ENCODE data around the gene SOX3. TPM values are rescaled to one million over a fixed set of nuclear protein-coding genes. Genes with fewer than 3 reads are reported as not detected.

SOX3 gene
- total RNA-seq, 4 donors from 2014 or later: not detected

GRCh38 chrX:140503714-140504351 is 1.0 kb downstream of the SOX3 start:
- intact Hi-C loops (cut with DNase I): no loop called here
- TF ChIP-seq POLR2A (IDR thresholded peaks at IDR 0.05): no peak
- TF ChIP-seq, protein P1, sequence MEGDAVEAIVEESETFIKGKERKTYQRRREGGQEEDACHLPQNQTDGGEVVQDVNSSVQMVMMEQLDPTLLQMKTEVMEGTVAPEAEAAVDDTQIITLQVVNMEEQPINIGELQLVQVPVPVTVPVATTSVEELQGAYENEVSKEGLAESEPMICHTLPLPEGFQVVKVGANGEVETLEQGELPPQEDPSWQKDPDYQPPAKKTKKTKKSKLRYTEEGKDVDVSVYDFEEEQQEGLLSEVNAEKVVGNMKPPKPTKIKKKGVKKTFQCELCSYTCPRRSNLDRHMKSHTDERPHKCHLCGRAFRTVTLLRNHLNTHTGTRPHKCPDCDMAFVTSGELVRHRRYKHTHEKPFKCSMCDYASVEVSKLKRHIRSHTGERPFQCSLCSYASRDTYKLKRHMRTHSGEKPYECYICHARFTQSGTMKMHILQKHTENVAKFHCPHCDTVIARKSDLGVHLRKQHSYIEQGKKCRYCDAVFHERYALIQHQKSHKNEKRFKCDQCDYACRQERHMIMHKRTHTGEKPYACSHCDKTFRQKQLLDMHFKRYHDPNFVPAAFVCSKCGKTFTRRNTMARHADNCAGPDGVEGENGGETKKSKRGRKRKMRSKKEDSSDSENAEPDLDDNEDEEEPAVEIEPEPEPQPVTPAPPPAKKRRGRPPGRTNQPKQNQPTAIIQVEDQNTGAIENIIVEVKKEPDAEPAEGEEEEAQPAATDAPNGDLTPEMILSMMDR (IDR thresholded peaks at IDR 0.05): no peak
- WGBS, 2 donors: 43% methylated on average over 8 of the region's 92 CpGs; no CpG with 5 or more reads in 1 of the 2 donors
- H3K4me3 ChIP-seq: peak overlapping the region in 3 of 4 donors; percentile 8 to 50 (median 38)
- no peaks in the 10 kb centered on the region for H3K36me3 ChIP-seq
- no peak for DNase-seq
- H3K4me1 ChIP-seq: peaks cover 0 to 53% (median 0%) of the 10 kb centered on the region in 3 donors
- peaks cover 0 to 6% (median 0%) of the 10 kb centered on the region in 3 donors for H3K9me3 ChIP-seq
- H3K27ac ChIP-seq: no peak overlapping the region
- H3K27me3 ChIP-seq: peaks cover 0 to 100% (median 41%) of the 10 kb centered on the region in 4 donors

- intact Hi-C loops (cut with DNase I): no loop called here
- peak overlapping the region in 2 of 4 donors; percentile 38 to 50 for H3K4me3 ChIP-seq
- WGBS, 2 donors: 0 to 43% methylated on average over 2 to 11 of the region's 14 CpGs
These were observed 1.6 kb downstream of the SOX3 start for GRCh38 chrX:140503238-140503601.

DNA sequence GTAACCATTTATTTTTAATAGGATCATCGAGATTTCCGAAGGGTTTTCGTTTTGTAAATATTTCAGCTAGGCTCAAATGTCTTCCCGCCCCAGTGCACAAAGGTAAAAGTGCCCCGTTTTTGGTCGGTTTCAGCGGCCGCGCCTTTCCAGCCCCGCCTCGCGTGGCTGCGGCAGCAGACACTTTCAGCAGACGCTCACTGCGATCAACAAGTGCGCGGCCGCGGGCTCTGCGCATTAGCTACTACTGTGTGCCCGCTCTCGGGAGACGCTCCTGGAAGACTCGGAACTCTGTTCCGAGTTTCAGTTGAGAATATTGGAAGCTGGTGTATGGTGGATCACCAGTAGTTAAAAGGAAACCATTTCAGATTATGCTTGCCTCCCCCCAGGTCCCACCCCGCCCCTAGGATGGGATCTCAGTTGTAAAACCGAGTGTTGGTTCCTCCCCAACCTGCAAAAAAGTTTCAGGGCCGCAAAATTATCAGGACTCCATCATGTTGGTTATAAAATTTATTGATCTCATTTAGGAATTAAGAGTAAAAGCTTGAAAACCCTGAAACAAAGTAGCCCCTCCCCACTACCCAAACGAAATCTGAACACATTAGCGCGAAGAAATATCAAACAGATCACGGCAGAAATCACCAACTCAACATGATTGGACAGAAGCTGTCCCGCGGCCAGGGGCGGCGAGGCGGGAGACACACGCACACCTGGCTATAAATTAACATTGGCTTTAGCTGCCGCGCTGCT is 2.2 kb downstream of the SOX3 start:
- H3K27me3 ChIP-seq: peaks cover 0 to 99% (median 38%) of the 10 kb centered on the region in 4 donors
- peak overlapping the region in 1 of 4 donors; percentile 50 for H3K4me3 ChIP-seq
- H3K9me3 ChIP-seq: peaks cover 0 to 6% (median 0%) of the 10 kb centered on the region in 3 donors
- peaks cover 0 to 45% (median 0%) of the 10 kb centered on the region in 3 donors for H3K4me1 ChIP-seq
- H3K36me3 ChIP-seq: no peaks in the 10 kb centered on the region
- TF ChIP-seq POLR2A (IDR thresholded peaks at IDR 0.05): no peak
- TF ChIP-seq, protein P1 (IDR thresholded peaks at IDR 0.05): no peak
- 4 to 40% methylated on average over 9 to 35 of the region's 40 CpGs for WGBS, 2 donors
- intact Hi-C loops (cut with DNase I): no loop called here
- no peak for DNase-seq
- H3K27ac ChIP-seq: no peak overlapping the region

More at GRCh38 chrX:140503238-140503601, 1.6 kb downstream of the SOX3 start:
- DNase-seq: no peak
- H3K4me1 ChIP-seq: peaks cover 0 to 51% (median 0%) of the 10 kb centered on the region in 3 donors
- H3K36me3 ChIP-seq: no peaks in the 10 kb centered on the region
- H3K27me3 ChIP-seq: peaks cover 0 to 99% (median 39%) of the 10 kb centered on the region in 4 donors
- no peak overlapping the region for H3K27ac ChIP-seq
- H3K9me3 ChIP-seq: peaks cover 0 to 6% (median 0%) of the 10 kb centered on the region in 3 donors
- no peak for TF ChIP-seq POLR2A (IDR thresholded peaks at IDR 0.05)
- TF ChIP-seq, protein P1 (IDR thresholded peaks at IDR 0.05): no peak

- peaks cover 0 to 42% (median 0%) of the 10 kb centered on the region in 3 donors for H3K4me1 ChIP-seq
- H3K27ac ChIP-seq: no peak overlapping the region
- TF ChIP-seq, protein P1 (IDR thresholded peaks at IDR 0.05): no peak
- TF ChIP-seq POLR2A (IDR thresholded peaks at IDR 0.05): no peak
- peaks cover 0 to 6% (median 0%) of the 10 kb centered on the region in 3 donors for H3K9me3 ChIP-seq
- WGBS, 2 donors: 0 to 36% methylated on average over 6 to 14 of the region's 14 CpGs
- no peaks in the 10 kb centered on the region for H3K36me3 ChIP-seq
- H3K27me3 ChIP-seq: peaks cover 0 to 99% (median 38%) of the 10 kb centered on the region in 4 donors
- intact Hi-C loops (cut with DNase I): no loop called here
- H3K4me3 ChIP-seq: no peak overlapping the region
- no peak for DNase-seq
These were observed 2.9 kb downstream of the SOX3 start for GRCh38 chrX:140501940-140502468.

All from esophagus squamous epithelium (tissue), 5 donors.